Measurements from ENCODE around the gene GPC5.

Gene GPC5

DNA sequence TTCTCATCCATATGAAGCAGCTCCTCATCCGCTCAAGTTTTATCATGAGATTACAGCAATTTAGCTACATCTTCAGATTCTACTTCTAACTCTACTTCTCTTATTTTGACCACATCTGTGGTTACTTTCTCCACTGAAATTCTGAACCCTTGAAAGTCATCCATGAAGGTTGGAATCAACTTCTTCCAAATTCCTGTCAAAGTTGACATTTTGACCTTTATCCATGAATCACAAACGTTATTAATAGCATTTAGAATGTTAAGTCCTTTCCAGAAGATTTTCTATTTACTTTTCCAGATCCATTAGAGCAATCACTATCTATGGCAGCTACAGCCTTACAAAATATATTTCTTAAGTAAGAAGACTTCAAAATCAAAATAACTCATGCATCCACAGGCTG, 1406.5 kb downstream of the GPC5 start:
- no peak for TF ChIP-seq CTCF (IDR thresholded peaks at IDR 0.05; ENCODE audit: extremely low read depth, missing control alignments)
- no peak for DNase-seq (ENCODE audit: low spot score)

DNA sequence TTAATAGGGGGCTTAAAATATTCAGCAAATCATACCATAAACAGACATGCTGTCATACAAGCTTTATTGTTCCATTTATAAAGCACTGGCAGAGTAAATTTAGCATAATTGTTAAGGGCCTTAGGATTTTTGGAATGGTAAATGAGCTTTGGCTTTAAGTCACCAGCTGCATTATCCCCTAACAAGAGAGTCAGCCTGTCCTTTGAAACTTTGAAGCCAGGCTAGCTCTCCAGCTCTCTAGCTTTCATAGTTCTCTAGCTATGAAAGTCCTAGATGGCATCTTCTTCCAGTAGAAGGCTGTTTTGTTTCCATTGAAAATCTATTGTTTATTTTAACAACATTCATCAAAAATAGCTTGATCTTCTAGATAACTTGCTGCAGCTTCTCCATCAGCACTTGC, 1407.3 kb downstream of the GPC5 start:
- DNase-seq (ENCODE audit: low spot score), result no peak
- TF ChIP-seq CTCF (IDR thresholded peaks at IDR 0.05; ENCODE audit: extremely low read depth, missing control alignments), result no peak

GRCh38 chr13:92806215-92806614, 1407.8 kb downstream of the GPC5 start:
- DNase-seq (ENCODE audit: low spot score), result peak; percentile 3

GRCh38 chr13:92807353-92807752, 1408.9 kb downstream of the GPC5 start:
- no peak for TF ChIP-seq CTCF (IDR thresholded peaks at IDR 0.05; ENCODE audit: extremely low read depth, missing control alignments)
- no peak for DNase-seq (ENCODE audit: low spot score)

More at GRCh38 chr13:92806215-92806614, 1407.8 kb downstream of the GPC5 start:
- TF ChIP-seq CTCF (IDR thresholded peaks at IDR 0.05; ENCODE audit: extremely low read depth, missing control alignments), result no peak

- no peak for TF ChIP-seq CTCF (IDR thresholded peaks at IDR 0.05; ENCODE audit: extremely low read depth, missing control alignments)
- DNase-seq (ENCODE audit: low spot score), result no peak
Measured at GRCh38 chr13:92807966-92808365, 1409.5 kb downstream of the GPC5 start.

- no peak for DNase-seq (ENCODE audit: low spot score)
- TF ChIP-seq CTCF (IDR thresholded peaks at IDR 0.05; ENCODE audit: extremely low read depth, missing control alignments), result no peak
Measured at GRCh38 chr13:92821324-92821723, 1422.9 kb downstream of the GPC5 start.

- no peak for TF ChIP-seq CTCF (IDR thresholded peaks at IDR 0.05; ENCODE audit: extremely low read depth, missing control alignments)
- no peak for DNase-seq (ENCODE audit: low spot score)
Measured at GRCh38 chr13:92823059-92823458, 1424.6 kb downstream of the GPC5 start.

Measured in GM20000 (cell line).